HG03039 (cell line): ENCODE results near the gene SLC22A17.
A peak's percentile ranks its signal among the peaks of the same experiment; 100 is the strongest.

ENCODE experiments used
- ATAC-seq: cut with Tn5 transposase; IDR thresholded peaks from one replicate; pipeline ENCODE4 v1.9.1; 2021; ENCODE audit warnings: mild to moderate bottlenecking, moderate library complexity; ENCODE audit not compliant: unreplicated experiment

The SLC22A17 gene

GRCh38 chr14:23316300-23316699 lies 36.4 kb downstream of the SLC22A17 start:
- no peak for ATAC-seq

GRCh38 chr14:23310546-23310945 lies 42.1 kb downstream of the SLC22A17 start:
- ATAC-seq = no peak

- no peak for ATAC-seq
These were observed 43.8 kb downstream of the SLC22A17 start for GRCh38 chr14:23308721-23309445.

- no peak for ATAC-seq
These were observed 44.7 kb downstream of the SLC22A17 start for GRCh38 chr14:23307687-23308644.

GRCh38 chr14:23307146-23307530 lies 45.5 kb downstream of the SLC22A17 start:
- ATAC-seq = no peak

- no peak for ATAC-seq
These were observed 46.1 kb downstream of the SLC22A17 start, which contains the start of gene BCL2L2 for GRCh38 chr14:23306412-23307145. TSS of gene BCL2L2 (plus strand) at chr14:23306833. CDS start at chr14:23307768, 935 bp downstream.

- ATAC-seq = peak; percentile 23
These were observed 50.1 kb downstream of the SLC22A17 start, which contains the start of gene PPP1R3E for GRCh38 chr14:23302290-23303225. TSS of gene PPP1R3E (minus strand) at chr14:23302859. CDS start at chr14:23302576, 283 bp downstream.

GRCh38 chr14:23301969-23302289 lies 50.8 kb downstream of the SLC22A17 start:
- ATAC-seq = peak; percentile 10

- peak; percentile 78 for ATAC-seq
These were observed 51.3 kb downstream of the SLC22A17 start for GRCh38 chr14:23301288-23301968.

- ATAC-seq = no peak
These were observed 51.9 kb downstream of the SLC22A17 start for GRCh38 chr14:23300687-23301223.

- ATAC-seq = no peak
These were observed 52.6 kb downstream of the SLC22A17 start for GRCh38 chr14:23299986-23300686.

GRCh38 chr14:23299211-23299957 lies 53.3 kb downstream of the SLC22A17 start:
- ATAC-seq = no peak

- ATAC-seq = no peak
These were observed 54.9 kb downstream of the SLC22A17 start for GRCh38 chr14:23297611-23298277.

GRCh38 chr14:23297096-23297495 lies 55.6 kb downstream of the SLC22A17 start:
- ATAC-seq = no peak
